ENCODE results near the gene ARSG. TPM values are rescaled to one million over a fixed set of nuclear protein-coding genes. Genes with fewer than 3 reads are reported as not detected.

The ARSG gene
- total and polyA plus RNA-seq, 2 donors (not counting 1 experiment from before 2014, with no cell fraction given): 5.5 to 18.4 TPM

- ChIA-PET POLR2A (no interaction called here), CTCF (interaction anchor here (1.8 kb wide), 1 partner anchor 16 kb away, joined by 5 read pairs; no protein-coding TSS in a partner anchor)
- Histone ChIP-seq H3K9ac (ENCODE audit: low read length) (no peak overlapping the region), H3K27ac (ENCODE audit: low read length in 2 of 2) (no peak overlapping the region), H2AFZ (ENCODE audit: insufficient read depth, low read depth, low read length, poor library complexity, severe bottlenecking) (no peak overlapping the region), H4K20me1 (ENCODE audit: control insufficient read depth, insufficient read depth, low read length, poor library complexity, severe bottlenecking) (no peaks in the 10 kb centered on the region), H3K4me1 (ENCODE audit: control insufficient read depth in 2 of 2, insufficient read depth in 2 of 2, low read length in 2 of 2) (no peaks in the 10 kb centered on the region), H3K79me2 (ENCODE audit: control insufficient read depth, insufficient read depth, low read length) (no peaks in the 10 kb centered on the region), H3K9me3 (ENCODE audit: control extremely low read depth in 1 of 3, control insufficient read depth in 2 of 3, insufficient read depth in 1 of 3, low read length in 2 of 3) (no peaks in the 10 kb centered on the region), H3K4me3 (ENCODE audit: control extremely low read depth in 1 of 5, extremely low read depth in 1 of 5, insufficient read depth in 1 of 5, low read depth in 2 of 5, low read length in 4 of 5) (no peak overlapping the region), H3K27me3 (replicated peaks in 1 of 4; ENCODE audit: control extremely low read depth in 1 of 4, control insufficient read depth in 3 of 4, insufficient read depth in 4 of 4, low read length in 3 of 4) (no peaks in the 10 kb centered on the region), H3K36me3 (replicated peaks in 1 of 2; ENCODE audit: control extremely low read depth in 1 of 2, control insufficient read depth in 1 of 2, extremely low read depth in 1 of 2, insufficient read depth in 2 of 2, low read length in 1 of 2) (no peaks in the 10 kb centered on the region), H3K4me2 (replicated peaks; ENCODE audit: low read depth, low read length, poor library complexity, severe bottlenecking) (no peak overlapping the region)
- intact Hi-C loops (cut with micrococcal nuclease): no loop called here
- Mint-ChIP-seq H3K4me1 (peaks cover 5% of the 10 kb centered on the region), H3K27ac (no peak overlapping the region), H3K9me3 (ENCODE audit: insufficient read depth) (no peaks in the 10 kb centered on the region), H3K27me3 (peaks cover 27% of the 10 kb centered on the region), H3K4me3 (no peak overlapping the region)
- ATAC-seq (ENCODE audit: low read depth) (no peak), DNase-seq (no peak)
- TF ChIP-seq CTCF (IDR thresholded peaks at IDR 0.05) (no peak), EZH2 (IDR thresholded peaks at IDR 0.05; ENCODE audit: borderline replicate concordance, insufficient read depth, low read depth, low read length, poor library complexity, severe bottlenecking) (no peak)
- WGBS (ENCODE audit: insufficient coverage): 85% methylated on average over 4 of the region's 4 CpGs
Measured at GRCh38 chr17:68383120-68383442, 91.8 kb downstream of the ARSG start.

- POLR2A ChIA-PET: no interaction called here
- no peak overlapping the region for H3K4me3 Mint-ChIP-seq
- no peak for TF ChIP-seq CTCF (IDR thresholded peaks at IDR 0.05)
- no peak for TF ChIP-seq EZH2 (IDR thresholded peaks at IDR 0.05; ENCODE audit: borderline replicate concordance, insufficient read depth, low read depth, low read length, poor library complexity, severe bottlenecking)
- no peak overlapping the region for H3K27ac Mint-ChIP-seq
- no peaks in the 10 kb centered on the region for H3K9me3 Mint-ChIP-seq (ENCODE audit: insufficient read depth)
- H3K27me3 ChIP-seq (replicated peaks in 1 of 4; ENCODE audit: control extremely low read depth in 1 of 4, control insufficient read depth in 3 of 4, insufficient read depth in 4 of 4, low read length in 3 of 4): no peaks in the 10 kb centered on the region
- no peak for ATAC-seq (ENCODE audit: low read depth)
- WGBS (ENCODE audit: insufficient coverage): 84% methylated on average over 9 of the region's 16 CpGs
- no peaks in the 10 kb centered on the region for H3K79me2 ChIP-seq (ENCODE audit: control insufficient read depth, insufficient read depth, low read length)
- no peaks in the 10 kb centered on the region for H4K20me1 ChIP-seq (ENCODE audit: control insufficient read depth, insufficient read depth, low read length, poor library complexity, severe bottlenecking)
- CTCF ChIA-PET: interaction anchor here (1.8 kb wide), 1 partner anchor 15 kb away, joined by 5 read pairs; no protein-coding TSS in a partner anchor
- H3K9ac ChIP-seq (ENCODE audit: low read length): no peak overlapping the region
- H3K4me1 Mint-ChIP-seq: peaks cover 5% of the 10 kb centered on the region
- intact Hi-C loops (cut with micrococcal nuclease): no loop called here
- H3K4me1 ChIP-seq (ENCODE audit: control insufficient read depth in 2 of 2, insufficient read depth in 2 of 2, low read length in 2 of 2): no peaks in the 10 kb centered on the region
- H3K9me3 ChIP-seq (ENCODE audit: control extremely low read depth in 1 of 3, control insufficient read depth in 2 of 3, insufficient read depth in 1 of 3, low read length in 2 of 3): no peaks in the 10 kb centered on the region
- no peak overlapping the region for H3K4me3 ChIP-seq (ENCODE audit: control extremely low read depth in 1 of 5, extremely low read depth in 1 of 5, insufficient read depth in 1 of 5, low read depth in 2 of 5, low read length in 4 of 5)
- no peaks in the 10 kb centered on the region for H3K36me3 ChIP-seq (replicated peaks in 1 of 2; ENCODE audit: control extremely low read depth in 1 of 2, control insufficient read depth in 1 of 2, extremely low read depth in 1 of 2, insufficient read depth in 2 of 2, low read length in 1 of 2)
- peaks cover 27% of the 10 kb centered on the region for H3K27me3 Mint-ChIP-seq
- no peak overlapping the region for H3K4me2 ChIP-seq (replicated peaks; ENCODE audit: low read depth, low read length, poor library complexity, severe bottlenecking)
- DNase-seq: no peak
- no peak overlapping the region for H2AFZ ChIP-seq (ENCODE audit: insufficient read depth, low read depth, low read length, poor library complexity, severe bottlenecking)
- no peak overlapping the region for H3K27ac ChIP-seq (ENCODE audit: low read length in 2 of 2)
Measured at GRCh38 chr17:68383443-68384321, 92.4 kb downstream of the ARSG start.

Data from B cell (primary cell).